Fibroblast of upper back skin (primary cell): ENCODE data around the gene PTPRD.

ENCODE experiments used
- DNase-seq: peaks from one replicate; pipeline ENCODE4 v3.0.0-alpha.2; 2013

PTPRD gene

DNA sequence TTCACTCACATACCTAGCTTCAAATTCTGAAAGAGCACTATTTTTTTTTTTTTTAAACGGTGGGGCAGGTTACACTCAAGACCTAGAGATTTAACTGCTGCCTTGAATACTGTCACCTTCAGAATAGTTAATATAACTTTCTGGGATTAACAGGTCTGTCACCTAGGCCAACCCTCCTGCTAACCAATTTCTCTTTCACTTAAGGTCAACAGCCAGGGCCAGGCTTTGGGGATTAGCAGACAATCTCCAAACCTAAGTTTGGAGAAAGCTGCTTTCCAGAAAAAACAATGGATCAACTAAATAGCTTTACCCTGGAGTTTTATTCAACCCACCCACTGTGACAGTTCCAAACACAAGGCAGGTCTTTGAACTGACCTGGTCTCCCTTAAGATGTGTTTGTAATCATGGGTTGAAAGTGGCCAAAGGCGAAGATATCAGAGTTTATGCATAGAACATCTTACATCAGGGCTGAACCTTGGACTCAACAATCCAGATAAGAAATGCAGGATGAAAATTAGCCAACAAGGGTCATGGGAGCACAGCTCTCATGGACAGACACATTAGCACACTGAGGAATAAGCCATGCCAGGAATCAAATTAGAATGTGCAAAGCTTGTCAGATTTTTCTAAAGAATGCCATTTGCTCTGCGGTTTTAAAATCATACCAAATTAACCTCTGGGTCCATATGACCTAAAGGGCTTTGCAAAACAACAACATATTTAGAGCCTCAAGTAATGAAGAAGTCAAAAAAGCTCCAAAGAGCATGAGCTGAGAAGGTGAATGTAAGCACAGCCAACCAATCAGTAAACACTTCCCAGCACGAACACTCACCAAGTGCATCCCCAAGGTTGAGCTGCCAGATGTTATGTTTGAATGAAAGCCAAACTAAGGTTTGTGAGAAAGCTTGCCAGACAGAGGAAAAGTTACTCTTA, 2274.7 kb downstream of the PTPRD start:
- peak; percentile 55 for DNase-seq

- DNase-seq, result peak; percentile 14
Measured at GRCh38 chr9:8332871-8333270, 2279.9 kb downstream of the PTPRD start.

DNA sequence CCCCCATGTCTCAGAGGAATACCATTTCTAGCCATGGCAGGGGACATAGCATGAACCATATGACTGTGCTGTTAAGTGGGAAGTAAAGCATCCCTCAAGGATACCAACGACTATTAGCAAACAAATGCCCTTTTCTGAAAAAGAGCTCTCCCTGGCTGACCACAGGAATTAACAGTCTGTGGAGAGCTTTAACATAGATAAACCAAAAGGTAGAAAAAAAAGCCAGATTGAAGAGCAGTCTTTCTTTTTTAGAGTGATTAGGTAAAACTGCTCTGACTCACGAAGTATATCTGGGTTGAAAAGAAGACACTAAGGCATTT, 2280.5 kb downstream of the PTPRD start:
- peak; percentile 68 for DNase-seq

GRCh38 chr9:8331507-8332330, 2281.1 kb downstream of the PTPRD start:
- no peak for DNase-seq

DNA sequence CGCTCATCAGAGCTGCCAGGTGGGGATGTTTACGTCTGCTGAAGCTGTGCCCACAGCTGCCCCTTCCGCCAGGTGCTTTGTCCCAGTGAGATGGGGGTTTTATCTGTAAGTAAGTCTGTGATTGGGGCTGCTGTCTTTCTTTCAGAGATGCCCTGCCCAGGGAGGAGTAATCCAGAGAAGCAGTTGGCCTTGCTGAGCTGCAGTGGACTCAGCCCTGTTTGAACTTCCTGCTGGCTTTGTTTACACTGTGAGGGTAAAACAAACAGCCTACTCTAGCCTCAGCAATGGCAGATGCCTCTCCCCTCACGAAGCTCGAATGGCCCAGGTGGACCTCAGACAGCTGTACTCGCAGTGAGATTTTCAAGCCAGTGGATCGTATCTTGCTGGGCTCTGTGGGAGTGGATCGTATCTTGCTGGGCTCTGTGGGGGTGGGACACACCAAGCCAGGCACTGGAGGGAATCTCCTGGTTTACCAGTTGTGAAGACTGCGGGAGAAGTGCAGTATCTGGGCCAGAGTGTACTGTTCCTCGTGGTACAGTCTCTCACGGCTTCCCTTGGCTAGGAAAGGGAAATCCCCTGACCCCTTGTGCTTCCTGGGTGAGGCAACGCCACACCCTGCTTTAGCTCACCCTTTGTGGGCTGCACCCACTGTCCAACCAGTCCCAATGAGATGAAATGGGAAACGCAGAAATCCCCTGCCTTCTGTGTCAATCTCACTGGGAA, 2283.1 kb downstream of the PTPRD start:
- no peak for DNase-seq

- peak; percentile 53 for DNase-seq
Measured at GRCh38 chr9:8315211-8315610, 2297.6 kb downstream of the PTPRD start.

DNA sequence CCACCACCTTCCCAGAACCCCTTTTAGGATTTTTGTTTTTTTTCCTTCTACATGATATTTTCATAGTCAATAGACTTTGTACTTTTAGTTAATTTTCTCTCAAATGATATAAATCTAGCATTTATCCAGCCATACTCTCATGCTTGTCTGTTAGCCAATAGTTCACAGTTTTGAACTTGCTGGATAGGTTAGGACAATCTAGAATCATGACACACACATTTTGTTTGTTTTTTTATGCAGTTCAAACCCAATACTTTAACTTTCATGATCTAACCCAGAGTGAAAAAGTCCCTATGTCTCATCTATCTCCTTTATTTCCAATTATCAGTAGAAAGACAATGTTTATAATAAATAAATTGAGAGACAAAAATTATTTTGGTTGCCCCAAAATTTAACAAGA, 2303.5 kb downstream of the PTPRD start:
- DNase-seq, result no peak

- DNase-seq, result no peak
Measured at GRCh38 chr9:8304720-8305119, 2308.1 kb downstream of the PTPRD start.

- DNase-seq, result no peak
Measured at GRCh38 chr9:8301296-8301695, 2311.5 kb downstream of the PTPRD start.

GRCh38 chr9:8297047-8297446, 2315.8 kb downstream of the PTPRD start:
- no peak for DNase-seq

- DNase-seq, result no peak
Measured at GRCh38 chr9:8292657-8293056, 2320.1 kb downstream of the PTPRD start.

- DNase-seq, result no peak
Measured at GRCh38 chr9:8289681-8290080, 2323.1 kb downstream of the PTPRD start.

- DNase-seq, result no peak
Measured at GRCh38 chr9:8287970-8288369, 2324.8 kb downstream of the PTPRD start.

DNA sequence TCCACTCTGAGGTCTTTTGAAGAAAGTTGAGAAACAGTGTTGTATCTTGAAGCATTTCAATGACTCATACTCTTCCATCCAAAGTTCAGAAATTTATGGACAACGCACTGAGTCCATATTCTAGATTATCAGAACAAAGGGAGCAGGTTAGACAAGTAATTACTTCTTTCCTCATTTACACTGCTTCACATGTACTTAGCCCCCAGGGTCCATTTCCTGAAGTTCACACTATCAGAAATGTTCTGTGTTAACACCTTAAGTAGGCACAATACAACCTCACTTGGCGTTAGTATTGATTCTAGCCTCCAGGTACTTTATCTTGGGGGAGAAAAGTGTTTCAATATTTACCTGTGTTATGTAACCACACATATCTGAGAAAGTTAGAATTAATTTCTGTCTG, 2325.3 kb downstream of the PTPRD start:
- no peak for DNase-seq

DNA sequence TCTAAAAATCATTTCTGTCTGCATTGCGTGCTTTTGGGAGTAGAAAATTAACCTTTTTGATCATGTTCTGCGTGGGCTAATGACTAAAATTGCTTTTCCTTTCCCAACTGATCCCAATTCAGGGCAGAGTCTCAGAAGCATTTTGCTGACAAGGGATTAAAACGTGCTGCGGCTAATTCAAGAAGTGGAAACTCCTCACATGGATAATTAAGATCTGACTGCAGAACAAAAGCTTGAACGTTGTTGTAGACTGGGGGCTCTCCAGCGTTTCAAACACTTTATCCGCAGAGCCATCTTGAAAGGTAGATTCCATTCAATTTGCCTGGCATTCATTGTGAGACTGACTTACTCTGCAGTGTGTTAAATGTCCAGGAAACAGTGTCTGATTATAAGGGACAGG, 2327.9 kb downstream of the PTPRD start:
- no peak for DNase-seq

- no peak for DNase-seq
Measured at GRCh38 chr9:8282535-8282934, 2330.3 kb downstream of the PTPRD start.

DNA sequence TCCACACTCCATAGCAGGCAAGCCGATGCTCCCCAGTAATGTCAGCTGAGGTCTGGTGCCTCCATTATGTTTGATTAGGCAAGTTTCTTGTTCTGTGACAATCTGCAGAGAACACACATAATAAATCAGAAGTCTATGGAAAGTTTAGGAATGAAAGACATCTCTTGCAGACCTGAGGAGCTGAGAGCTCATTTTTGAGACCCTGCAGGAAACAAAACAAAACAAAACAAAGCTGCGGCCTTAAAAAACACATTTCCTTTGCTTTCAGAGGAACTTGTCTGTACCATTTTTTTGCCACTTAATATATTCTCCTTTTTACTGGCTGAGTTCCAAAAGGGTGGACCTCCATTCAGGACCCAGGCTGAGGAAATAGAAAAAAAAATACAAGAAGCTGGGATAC, 2332.0 kb downstream of the PTPRD start:
- DNase-seq, result no peak

DNA sequence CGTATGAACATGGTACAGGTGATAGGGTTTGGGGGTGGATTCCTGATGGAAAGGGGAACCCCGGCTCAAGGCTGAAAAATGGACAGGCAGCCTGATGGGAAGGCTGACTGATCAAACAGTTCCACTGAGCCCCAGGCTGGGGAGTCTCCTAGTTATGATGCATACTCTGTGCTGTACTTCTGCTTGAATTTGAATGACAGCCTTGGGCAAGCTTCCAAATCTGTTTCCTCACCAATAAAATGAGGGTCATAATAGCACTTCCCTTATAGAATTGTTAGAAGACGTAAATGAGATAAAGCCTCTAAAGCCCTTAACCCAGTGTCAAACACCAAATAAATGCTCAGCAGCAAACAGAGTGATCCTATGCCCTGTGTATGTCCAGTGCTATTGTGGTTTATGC, 2334.8 kb downstream of the PTPRD start:
- DNase-seq, result no peak

GRCh38 chr9:8270235-8270634, 2342.6 kb downstream of the PTPRD start:
- no peak for DNase-seq

DNA sequence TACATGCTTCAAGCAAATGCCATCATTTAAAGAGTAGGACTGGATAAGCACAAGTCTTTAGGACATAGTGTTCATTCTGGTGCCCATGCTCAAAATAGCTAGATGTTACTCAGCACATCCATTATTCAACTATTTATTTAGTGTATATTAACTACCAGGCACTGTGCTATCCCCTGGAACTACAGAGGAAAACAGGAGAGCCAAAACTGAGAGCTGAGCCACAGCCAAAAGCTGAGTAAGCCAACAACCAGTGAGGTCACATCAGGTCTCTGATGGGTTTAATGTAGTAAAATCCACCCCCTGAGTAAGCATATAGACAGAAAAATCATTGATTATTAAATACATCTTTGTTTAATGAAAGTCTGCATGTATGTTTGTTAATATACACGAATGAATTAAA, 2343.9 kb downstream of the PTPRD start:
- peak; percentile 19 for DNase-seq

GRCh38 chr9:8268216-8268878, 2344.5 kb downstream of the PTPRD start:
- no peak for DNase-seq

DNA sequence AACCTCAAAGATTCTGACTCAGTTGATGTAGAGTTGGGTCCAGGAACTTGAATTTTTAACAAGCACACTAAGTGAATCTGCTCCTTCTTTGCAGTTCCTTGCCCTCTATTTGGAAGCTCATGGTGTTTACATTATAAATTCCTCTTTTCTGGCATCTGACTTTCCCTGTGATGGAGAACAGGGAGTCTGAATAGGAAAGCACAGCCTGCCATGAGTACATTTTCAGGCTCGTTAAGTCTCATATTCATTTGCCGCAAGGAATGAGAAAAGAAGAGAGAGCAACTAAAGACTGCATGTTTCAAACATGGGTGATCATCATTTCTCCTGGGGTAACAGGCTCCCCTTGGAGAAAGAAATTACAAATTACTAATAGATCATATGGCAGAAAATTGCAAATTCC, 2345.2 kb downstream of the PTPRD start:
- no peak for DNase-seq

DNA sequence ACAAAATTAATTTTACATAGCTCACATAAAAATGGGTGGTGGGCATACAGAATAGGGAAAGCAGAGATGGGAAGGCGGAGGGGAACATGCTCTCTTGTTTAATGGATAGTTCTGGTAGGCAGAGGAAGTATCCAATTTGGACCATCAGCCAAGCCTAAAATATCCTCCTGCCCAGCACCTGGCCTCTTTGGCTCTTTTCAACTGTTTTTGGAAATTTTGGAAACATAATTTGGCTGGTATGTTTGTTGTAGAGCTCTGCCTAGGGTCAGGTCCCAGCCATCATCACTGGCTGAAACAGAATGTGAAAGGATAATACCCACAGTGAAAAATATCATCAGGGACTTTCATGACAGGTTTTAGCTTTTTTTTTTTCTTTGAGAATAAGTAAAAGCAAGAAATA, 2345.9 kb downstream of the PTPRD start:
- no peak for DNase-seq
